Loucy (cell line): Measurements from ENCODE around the gene HHATL.

Source experiments
- CTCF ChIP-seq: fragments of 200-600 bp; sonication (generic); conservative IDR thresholded peaks from 2 replicates; pipeline ENCODE4 v1.5.1; 2014; ENCODE audit warnings: mild to moderate bottlenecking, antibody characterized with exemption, low read length
- EZH2phosphoT487 ChIP-seq: fragments of 200-600 bp; IDR thresholded peaks from 2 replicates; pipeline ENCODE4 v1.6.1; 2018; ENCODE audit warnings: antibody characterized with exemption, mild to moderate bottlenecking, moderate library complexity, borderline replicate concordance

- TF ChIP-seq CTCF (no peak), EZH2phosphoT487 (no peak)
Observed at GRCh38 chr3:42672515-42672914, 30.1 kb downstream of the HHATL start.
